GM12874 (cell line): ENCODE measurements around the gene SYNCRIP.

Experiments
- CTCF ChIP-seq: IDR thresholded peaks from 2 replicates; pipeline ENCODE4 v1.5.1; 2011; ENCODE audit warnings: low read depth, mild to moderate bottlenecking, control low read depth, low read length, moderate library complexity; ENCODE audit not compliant: insufficient read depth

Gene SYNCRIP

GRCh38 chr6:85602100-85602499, 40.6 kb downstream of the SYNCRIP start:
- TF ChIP-seq CTCF, result no peak

DNA sequence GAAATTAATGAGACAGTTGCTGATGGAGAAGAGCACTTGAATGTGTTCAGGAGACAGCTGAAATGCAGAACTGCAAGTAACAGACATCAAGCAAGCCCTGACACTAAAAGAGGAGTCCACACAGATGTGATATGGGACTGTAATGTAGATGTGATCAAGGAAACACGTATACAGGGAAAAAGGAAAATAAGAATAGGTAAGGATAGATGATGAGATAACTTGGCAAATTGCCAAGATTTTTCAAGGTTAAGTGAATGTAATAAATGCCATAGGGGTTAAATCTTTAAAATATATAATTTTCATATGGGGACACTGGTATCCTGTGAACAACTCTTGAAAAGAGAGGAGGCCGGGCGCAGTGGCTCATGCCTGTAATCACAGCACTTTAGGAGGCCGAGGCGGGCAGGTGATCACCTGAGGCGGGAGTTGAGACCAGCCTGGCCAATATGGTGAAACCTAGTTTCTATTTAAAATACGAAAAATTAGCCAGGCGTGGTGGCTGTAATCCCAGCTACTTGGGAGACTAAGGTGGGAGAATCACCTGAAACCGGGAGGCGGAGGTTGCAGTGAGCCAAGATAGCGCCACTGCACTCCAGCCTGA, 41.9 kb downstream of the SYNCRIP start:
- TF ChIP-seq CTCF, result no peak

DNA sequence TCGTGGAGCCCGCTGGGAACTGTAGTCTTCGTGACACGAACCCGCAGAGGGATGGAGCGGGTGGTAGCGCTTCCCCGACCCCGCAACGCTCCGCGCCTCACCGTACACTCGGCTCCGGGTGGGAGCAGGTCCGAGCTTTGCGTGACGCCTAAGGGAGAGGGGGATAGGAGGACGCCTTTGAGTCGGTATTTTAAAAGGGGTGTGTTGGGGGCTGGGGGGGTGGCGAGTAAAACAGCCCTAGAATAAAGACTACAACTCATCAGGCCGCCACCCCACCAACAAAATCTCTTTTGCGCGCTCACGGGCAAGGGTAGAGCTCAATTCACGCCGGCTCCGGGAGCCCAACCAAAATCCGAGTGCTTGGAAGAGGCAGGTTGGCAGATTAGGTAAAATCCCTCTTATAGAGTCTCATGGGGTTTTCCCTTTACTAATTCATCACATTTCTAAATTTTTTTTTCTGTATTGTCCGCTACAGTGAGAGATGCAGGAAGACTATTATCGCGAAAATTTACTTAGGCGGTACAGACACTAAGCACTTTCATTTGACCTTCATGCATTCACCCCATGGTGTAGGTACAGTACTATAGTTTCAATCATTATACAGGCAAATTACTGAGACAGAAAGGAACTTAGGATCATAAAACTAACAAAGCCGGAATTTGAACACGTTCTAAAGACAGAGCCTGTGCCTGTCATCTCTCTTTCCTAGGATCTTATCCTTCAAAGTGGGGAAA, 48.3 kb downstream of the SYNCRIP start:
- no peak for TF ChIP-seq CTCF

GRCh38 chr6:85593438-85594196, 49.1 kb downstream of the SYNCRIP start, which contains the start of gene SNX14:
Gene SNX14 (minus strand): TSS chr6:85593858. CDS start chr6:85593718, 140 bp downstream.
- TF ChIP-seq CTCF, result no peak

GRCh38 chr6:85592033-85592432, 50.7 kb downstream of the SYNCRIP start:
- no peak for TF ChIP-seq CTCF

DNA sequence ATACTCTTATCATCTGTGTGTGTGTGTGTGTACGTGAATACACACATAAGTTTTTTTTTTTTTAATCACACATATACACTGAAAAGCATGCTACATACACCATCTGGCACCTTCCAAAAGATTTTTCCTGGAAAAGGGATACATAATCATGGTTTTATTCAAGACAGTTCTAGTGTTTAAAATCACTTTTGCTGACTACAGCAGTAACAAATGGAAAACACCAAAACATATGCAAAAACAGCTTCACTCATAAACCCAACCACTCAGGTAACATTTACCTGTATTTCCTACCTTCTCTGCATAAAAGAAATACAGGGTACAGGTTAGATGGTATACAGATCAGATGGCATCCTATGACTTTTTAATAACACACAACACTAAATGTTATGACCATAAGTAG, 51.5 kb downstream of the SYNCRIP start:
- no peak for TF ChIP-seq CTCF

- TF ChIP-seq CTCF, result no peak
These were observed 56.9 kb downstream of the SYNCRIP start for GRCh38 chr6:85585741-85586140.
